Activated T-cell treated with anti-CD3 and anti-CD28 coated beads, Interleukin-2, amount 50 U/mL, for 1 hour (primary cell): ENCODE results near the gene CCL28.

Experiments used
- DNase-seq: peaks from one replicate; pipeline ENCODE4 v3.0.0-alpha.2; 2020

The CCL28 gene

GRCh38 chr5:43354774-43355173, 57.4 kb downstream of the CCL28 start:
- DNase-seq = no peak

DNA sequence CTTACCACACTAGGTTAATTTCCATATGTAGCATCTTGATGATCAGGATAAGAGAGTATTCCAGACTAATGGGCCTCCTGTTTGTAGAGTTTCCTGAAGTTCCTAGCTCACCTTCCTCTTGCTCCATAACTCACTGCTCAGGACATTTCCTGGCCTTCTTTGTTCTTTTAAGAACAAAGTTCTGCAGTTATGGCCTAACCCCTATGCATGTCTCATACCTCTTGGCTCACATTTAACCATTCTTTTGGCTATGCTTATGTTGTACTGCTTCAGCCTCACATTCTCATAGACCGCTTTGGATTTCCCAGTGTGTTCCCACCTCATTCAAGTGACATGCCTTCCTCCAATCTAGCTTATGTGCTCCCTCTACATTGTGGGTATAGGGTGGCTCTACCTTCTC, 58.5 kb downstream of the CCL28 start:
- no peak for DNase-seq

- no peak for DNase-seq
These were observed 59.3 kb downstream of the CCL28 start for GRCh38 chr5:43352915-43353314.

- no peak for DNase-seq
These were observed 60.1 kb downstream of the CCL28 start for GRCh38 chr5:43352131-43352530.

- DNase-seq = no peak
These were observed 63.3 kb downstream of the CCL28 start for GRCh38 chr5:43348861-43349363.

- no peak for DNase-seq
These were observed 64.0 kb downstream of the CCL28 start for GRCh38 chr5:43348207-43348606.

GRCh38 chr5:43338862-43339261, 73.3 kb downstream of the CCL28 start:
- DNase-seq = no peak

- DNase-seq = no peak
These were observed 76.0 kb downstream of the CCL28 start for GRCh38 chr5:43336159-43336558.

- no peak for DNase-seq
These were observed 76.5 kb downstream of the CCL28 start for GRCh38 chr5:43335681-43336080.

DNA sequence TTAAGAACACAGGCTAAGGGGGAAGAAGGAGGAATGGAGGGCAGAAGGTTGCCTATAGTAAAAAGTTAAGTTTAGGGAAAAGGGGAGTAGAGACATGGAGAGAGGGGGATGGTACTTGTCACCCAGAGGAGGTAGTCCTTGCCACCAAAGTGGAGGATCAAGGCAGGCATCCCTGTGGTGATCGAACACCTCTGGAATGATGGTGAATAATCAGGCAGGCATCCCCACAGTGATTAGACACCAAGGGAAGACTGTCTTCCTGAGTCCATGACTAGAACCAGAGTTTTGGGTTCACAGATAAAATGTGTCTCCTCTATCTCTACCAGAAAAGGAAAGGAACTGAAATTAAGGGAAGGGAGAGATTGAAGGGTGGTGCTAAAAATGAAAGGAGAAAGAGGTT, 79.8 kb downstream of the CCL28 start:
- no peak for DNase-seq
